Measurements from ENCODE around the gene WDHD1. TPM values are rescaled to one million over a fixed set of nuclear protein-coding genes. Genes with fewer than 3 reads are reported as not detected.
"Not testable (repeated sequence)": the region's sequence is repeated elsewhere in the genome, so short reads cannot be mapped to it uniquely, and the experiment has no call there.

The WDHD1 gene
- total RNA-seq, 2 experiments from 2014 or later: 66.0 to 69.2 TPM

- DNase-seq: no peak
- Mint-ChIP-seq H3K27me3 (no peaks in the 10 kb centered on the region), H3K4me3 (no peak overlapping the region), H3K36me3 (peaks cover 62% of the 10 kb centered on the region), H3K27ac (no peak overlapping the region), H3K4me1 (no peaks in the 10 kb centered on the region), H3K9me3 (peaks cover 8% of the 10 kb centered on the region)
Measured at GRCh38 chr14:54947230-54947629, 79.7 kb downstream of the WDHD1 start.

GRCh38 chr14:54946500-54946899 is 80.4 kb downstream of the WDHD1 start:
- no peaks in the 10 kb centered on the region for H3K4me1 Mint-ChIP-seq
- H3K9me3 Mint-ChIP-seq: peaks cover 8% of the 10 kb centered on the region
- H3K4me3 Mint-ChIP-seq: no peak overlapping the region
- no peak overlapping the region for H3K27ac Mint-ChIP-seq
- H3K27me3 Mint-ChIP-seq: no peaks in the 10 kb centered on the region
- DNase-seq: no peak
- peaks cover 55% of the 10 kb centered on the region for H3K36me3 Mint-ChIP-seq

- Mint-ChIP-seq H3K27ac (no peak overlapping the region), H3K9me3 (peaks cover 5% of the 10 kb centered on the region), H3K36me3 (peaks cover 52% of the 10 kb centered on the region), H3K4me1 (no peaks in the 10 kb centered on the region), H3K27me3 (no peaks in the 10 kb centered on the region), H3K4me3 (no peak overlapping the region)
- no peak for DNase-seq
Measured at GRCh38 chr14:54944737-54945391, 82.0 kb downstream of the WDHD1 start.

GRCh38 chr14:54942913-54943312 is 84.0 kb downstream of the WDHD1 start:
- Mint-ChIP-seq H3K9me3 (no peaks in the 10 kb centered on the region), H3K36me3 (peaks cover 37% of the 10 kb centered on the region), H3K27ac (no peak overlapping the region), H3K4me3 (no peak overlapping the region), H3K4me1 (no peaks in the 10 kb centered on the region), H3K27me3 (no peaks in the 10 kb centered on the region)
- no peak for DNase-seq

GRCh38 chr14:54936816-54937215 is 90.1 kb downstream of the WDHD1 start:
- Mint-ChIP-seq H3K27ac (no peak overlapping the region), H3K4me1 (no peaks in the 10 kb centered on the region), H3K27me3 (no peaks in the 10 kb centered on the region), H3K4me3 (no peak overlapping the region), H3K36me3 (peaks cover 16% of the 10 kb centered on the region), H3K9me3 (no peaks in the 10 kb centered on the region)
- DNase-seq: no peak

- DNase-seq: no peak
- Mint-ChIP-seq H3K4me3 (no peak overlapping the region), H3K27ac (no peak overlapping the region), H3K36me3 (peaks cover 15% of the 10 kb centered on the region), H3K27me3 (no peaks in the 10 kb centered on the region), H3K4me1 (peaks cover 2% of the 10 kb centered on the region), H3K9me3 (no peaks in the 10 kb centered on the region)
Measured at GRCh38 chr14:54935958-54936357, 90.9 kb downstream of the WDHD1 start.

GRCh38 chr14:54935100-54935499 is 91.8 kb downstream of the WDHD1 start:
- Mint-ChIP-seq H3K36me3 (peaks cover 9% of the 10 kb centered on the region), H3K4me3 (no peak overlapping the region), H3K27ac (no peak overlapping the region), H3K27me3 (no peaks in the 10 kb centered on the region), H3K9me3 (no peaks in the 10 kb centered on the region), H3K4me1 (peaks cover 2% of the 10 kb centered on the region)
- no peak for DNase-seq

GRCh38 chr14:54933006-54933405 is 93.9 kb downstream of the WDHD1 start:
- Mint-ChIP-seq H3K4me3 (no peak overlapping the region), H3K27me3 (no peaks in the 10 kb centered on the region), H3K9me3 (no peaks in the 10 kb centered on the region), H3K36me3 (peaks cover 6% of the 10 kb centered on the region), H3K4me1 (peaks cover 2% of the 10 kb centered on the region), H3K27ac (no peak overlapping the region)
- no peak for DNase-seq

- Mint-ChIP-seq H3K27me3 (no peaks in the 10 kb centered on the region), H3K4me1 (peaks cover 2% of the 10 kb centered on the region), H3K4me3 (no peak overlapping the region), H3K36me3 (peaks cover 5% of the 10 kb centered on the region), H3K27ac (no peak overlapping the region), H3K9me3 (no peaks in the 10 kb centered on the region)
- no peak for DNase-seq
Measured at GRCh38 chr14:54931598-54932340, 95.1 kb downstream of the WDHD1 start.

- H3K4me3 Mint-ChIP-seq: no peak overlapping the region
- H3K9me3 Mint-ChIP-seq: no peaks in the 10 kb centered on the region
- peaks cover 2% of the 10 kb centered on the region for H3K4me1 Mint-ChIP-seq
- DNase-seq: no peak
- H3K27ac Mint-ChIP-seq: no peak overlapping the region
- H3K36me3 Mint-ChIP-seq: peaks cover 2% of the 10 kb centered on the region
- H3K27me3 Mint-ChIP-seq: peaks cover under 1% of the 10 kb centered on the region
Measured at GRCh38 chr14:54931101-54931500, 95.8 kb downstream of the WDHD1 start.

- H3K4me3 Mint-ChIP-seq: no peak overlapping the region
- H3K9me3 Mint-ChIP-seq: no peaks in the 10 kb centered on the region
- no peak for DNase-seq
- H3K36me3 Mint-ChIP-seq: peaks cover 2% of the 10 kb centered on the region
- peaks cover 7% of the 10 kb centered on the region for H3K27me3 Mint-ChIP-seq
- H3K4me1 Mint-ChIP-seq: peaks cover 2% of the 10 kb centered on the region
- no peak overlapping the region for H3K27ac Mint-ChIP-seq
Measured at GRCh38 chr14:54929556-54929955, 97.3 kb downstream of the WDHD1 start.

- peaks cover 2% of the 10 kb centered on the region for H3K36me3 Mint-ChIP-seq
- H3K27me3 Mint-ChIP-seq: peaks cover 7% of the 10 kb centered on the region
- H3K4me3 Mint-ChIP-seq: no peak overlapping the region
Measured at GRCh38 chr14:54928216-54928615, 98.7 kb downstream of the WDHD1 start.

GRCh38 chr14:54927551-54927950 is 99.3 kb downstream of the WDHD1 start:
- H3K36me3 Mint-ChIP-seq: peaks cover 2% of the 10 kb centered on the region
- H3K4me3 Mint-ChIP-seq: no peak overlapping the region
- no peak overlapping the region for H3K27ac Mint-ChIP-seq
- H3K27me3 Mint-ChIP-seq: peaks cover 7% of the 10 kb centered on the region
- DNase-seq: no peak
- peaks cover 2% of the 10 kb centered on the region for H3K4me1 Mint-ChIP-seq
- H3K9me3 Mint-ChIP-seq: no peaks in the 10 kb centered on the region

More at GRCh38 chr14:54928216-54928615, 98.7 kb downstream of the WDHD1 start:
- Mint-ChIP-seq H3K9me3 (no peaks in the 10 kb centered on the region), H3K27ac (no peak overlapping the region), H3K4me1 (peaks cover 2% of the 10 kb centered on the region)
- DNase-seq: no peak

GRCh38 chr14:54926570-54926969 is 100.3 kb downstream of the WDHD1 start:
- H3K4me3 Mint-ChIP-seq, H3K9me3 Mint-ChIP-seq, H3K36me3 Mint-ChIP-seq, H3K27ac Mint-ChIP-seq, H3K27me3 Mint-ChIP-seq, DNase-seq, H3K4me1 Mint-ChIP-seq: not testable (repeated sequence)

- Mint-ChIP-seq H3K9me3 (no peaks in the 10 kb centered on the region), H3K4me3 (no peak overlapping the region), H3K27me3 (peaks cover 7% of the 10 kb centered on the region), H3K4me1 (no peaks in the 10 kb centered on the region), H3K27ac (no peak overlapping the region), H3K36me3 (peaks cover 2% of the 10 kb centered on the region)
- no peak for DNase-seq
Measured at GRCh38 chr14:54922598-54922997, 104.3 kb downstream of the WDHD1 start.

- no peak for DNase-seq
- Mint-ChIP-seq H3K36me3 (no peaks in the 10 kb centered on the region), H3K9me3 (no peaks in the 10 kb centered on the region), H3K4me1 (no peaks in the 10 kb centered on the region), H3K4me3 (no peak overlapping the region), H3K27ac (no peak overlapping the region), H3K27me3 (no peaks in the 10 kb centered on the region)
Measured at GRCh38 chr14:54920052-54920451, 106.8 kb downstream of the WDHD1 start.

Data from activated naive CD8-positive, alpha-beta T cell treated with anti-CD3 and anti-CD28 coated beads for 36 hours (primary cell).